Dendritic cell treated with granulocyte-macrophage colony-stimulating factor and Interleukin-4, amounts not matched to agents 40 ng/mL and 50 ng/mL, for 4 days (primary cell): Measurements from ENCODE around the gene LNX1.

Source experiments
- H3K27ac Mint-ChIP-seq: one replicate; pipeline ENCODE4 v1.8.0; 2022; ENCODE audit warnings: mild to moderate bottlenecking, mixed read lengths
- H3K27me3 Mint-ChIP-seq: one replicate; pipeline ENCODE4 v1.8.0; 2022; ENCODE audit warnings: mild to moderate bottlenecking, mixed read lengths
- H3K36me3 Mint-ChIP-seq: one replicate; pipeline ENCODE4 v1.8.0; 2022; ENCODE audit warnings: low read depth, mixed read lengths
- H3K4me1 Mint-ChIP-seq: one replicate; pipeline ENCODE4 v1.8.0; 2022; ENCODE audit warnings: low read depth, mixed read lengths
- H3K4me3 Mint-ChIP-seq: one replicate; pipeline ENCODE4 v1.8.0; 2022; ENCODE audit warnings: mild to moderate bottlenecking, moderate library complexity, mixed read lengths
- H3K9me3 Mint-ChIP-seq: one replicate; pipeline ENCODE4 v1.8.0; 2022; ENCODE audit warnings: mixed read lengths
- intact Hi-C: fragments of 100-400 bp; cut with micrococcal nuclease; formaldehyde crosslinking; loops from one replicate; pipeline ENCODE4 v1.15.0; 2022

LNX1 gene

DNA sequence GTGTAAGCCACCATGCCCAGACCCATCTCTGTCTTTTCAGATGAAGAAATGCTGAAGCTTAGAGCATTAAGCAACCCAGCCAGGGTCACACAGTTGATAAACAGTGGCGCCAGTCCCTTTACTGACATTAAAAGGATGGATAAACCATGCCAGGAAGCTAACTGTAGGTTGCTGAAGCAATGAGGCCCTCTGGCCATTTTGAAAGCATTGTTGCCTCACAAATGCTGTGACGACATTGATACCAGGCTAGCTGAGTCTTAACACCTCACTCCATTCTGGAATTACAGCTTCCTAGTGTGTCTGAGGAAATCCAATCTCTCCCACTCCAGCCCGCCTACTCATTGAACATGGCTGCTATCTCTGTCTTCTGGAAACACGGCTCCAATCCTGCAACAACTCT is 89.7 kb downstream of the LNX1 start:
- Mint-ChIP-seq H3K4me3 (no peak overlapping the region), H3K9me3 (no peaks in the 10 kb centered on the region), H3K27ac (no peak overlapping the region), H3K36me3 (no peaks in the 10 kb centered on the region), H3K4me1 (no peaks in the 10 kb centered on the region), H3K27me3 (no peaks in the 10 kb centered on the region)
- intact Hi-C loops = no loop called here

DNA sequence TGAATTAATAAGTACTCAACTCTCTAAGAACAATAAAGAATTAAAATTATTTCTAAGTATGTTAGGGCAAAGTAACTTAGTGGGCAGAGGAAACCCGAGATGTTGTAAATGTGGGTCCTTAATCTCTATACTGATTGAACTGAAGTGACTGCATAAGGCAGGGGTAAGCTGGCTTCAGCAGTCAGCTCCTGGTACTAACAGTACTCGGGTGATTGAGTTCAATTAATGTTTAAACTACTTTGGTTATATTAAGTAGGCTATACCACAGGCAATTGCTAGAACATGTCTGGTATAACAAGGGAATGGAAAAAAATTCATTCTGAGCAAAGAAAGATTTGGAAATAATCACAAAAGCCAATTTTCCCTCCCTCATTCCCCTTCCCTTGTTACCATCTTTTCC is 90.7 kb downstream of the LNX1 start:
- Mint-ChIP-seq H3K4me1 (no peaks in the 10 kb centered on the region), H3K4me3 (no peak overlapping the region), H3K27me3 (no peaks in the 10 kb centered on the region), H3K9me3 (no peaks in the 10 kb centered on the region), H3K27ac (no peak overlapping the region), H3K36me3 (no peaks in the 10 kb centered on the region)
- intact Hi-C loops = no loop called here

DNA sequence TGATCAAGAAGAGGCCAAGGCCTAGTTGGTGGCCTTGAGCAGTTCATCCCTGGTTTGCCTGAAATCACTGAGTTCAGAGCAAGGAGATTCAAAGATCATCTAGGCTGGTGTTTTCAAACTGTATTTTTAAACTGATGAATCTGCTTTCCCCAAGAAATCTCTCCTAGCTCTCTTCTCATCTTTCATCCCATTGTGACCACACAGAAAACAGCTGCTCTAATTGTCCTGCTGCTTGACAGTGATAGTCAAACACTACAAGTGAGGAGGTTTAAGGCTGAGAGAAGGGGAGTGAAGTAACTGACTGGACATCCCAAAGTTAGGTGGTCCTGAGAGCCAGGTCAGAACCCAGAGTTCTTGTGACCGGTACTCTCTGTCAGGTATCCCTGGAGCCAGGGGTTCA is 91.5 kb downstream of the LNX1 start:
- Mint-ChIP-seq H3K27me3 (no peaks in the 10 kb centered on the region), H3K4me1 (no peaks in the 10 kb centered on the region), H3K36me3 (no peaks in the 10 kb centered on the region), H3K4me3 (no peak overlapping the region), H3K9me3 (no peaks in the 10 kb centered on the region), H3K27ac (no peak overlapping the region)
- intact Hi-C loops = loop anchor here (10.0 kb wide), 1 partner anchor 735 kb away; no protein-coding TSS in a partner anchor

DNA sequence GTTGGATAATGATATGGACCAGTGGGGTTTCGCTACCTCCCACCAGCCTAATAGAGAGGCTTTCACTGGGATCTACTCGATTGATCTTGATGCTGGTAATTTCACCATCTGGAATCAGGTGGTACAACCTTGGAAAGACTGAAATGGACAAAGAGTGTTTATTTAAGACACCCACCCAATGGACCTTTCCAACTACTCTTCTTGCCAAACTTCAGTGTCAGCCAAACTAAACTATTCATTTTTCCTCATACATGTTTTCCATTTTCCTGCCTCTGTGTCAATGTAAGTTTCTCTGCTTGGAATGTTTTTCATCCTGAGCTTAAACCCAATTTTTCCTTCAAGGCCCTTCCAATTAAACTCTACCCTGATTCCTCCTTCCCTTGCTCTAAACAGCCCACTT is 92.6 kb downstream of the LNX1 start:
- Mint-ChIP-seq H3K4me1 (no peaks in the 10 kb centered on the region), H3K9me3 (no peaks in the 10 kb centered on the region), H3K27me3 (no peaks in the 10 kb centered on the region), H3K36me3 (no peaks in the 10 kb centered on the region), H3K4me3 (no peak overlapping the region), H3K27ac (no peak overlapping the region)
- intact Hi-C loops = loop anchor here (10.0 kb wide), 1 partner anchor 736 kb away; no protein-coding TSS in a partner anchor

DNA sequence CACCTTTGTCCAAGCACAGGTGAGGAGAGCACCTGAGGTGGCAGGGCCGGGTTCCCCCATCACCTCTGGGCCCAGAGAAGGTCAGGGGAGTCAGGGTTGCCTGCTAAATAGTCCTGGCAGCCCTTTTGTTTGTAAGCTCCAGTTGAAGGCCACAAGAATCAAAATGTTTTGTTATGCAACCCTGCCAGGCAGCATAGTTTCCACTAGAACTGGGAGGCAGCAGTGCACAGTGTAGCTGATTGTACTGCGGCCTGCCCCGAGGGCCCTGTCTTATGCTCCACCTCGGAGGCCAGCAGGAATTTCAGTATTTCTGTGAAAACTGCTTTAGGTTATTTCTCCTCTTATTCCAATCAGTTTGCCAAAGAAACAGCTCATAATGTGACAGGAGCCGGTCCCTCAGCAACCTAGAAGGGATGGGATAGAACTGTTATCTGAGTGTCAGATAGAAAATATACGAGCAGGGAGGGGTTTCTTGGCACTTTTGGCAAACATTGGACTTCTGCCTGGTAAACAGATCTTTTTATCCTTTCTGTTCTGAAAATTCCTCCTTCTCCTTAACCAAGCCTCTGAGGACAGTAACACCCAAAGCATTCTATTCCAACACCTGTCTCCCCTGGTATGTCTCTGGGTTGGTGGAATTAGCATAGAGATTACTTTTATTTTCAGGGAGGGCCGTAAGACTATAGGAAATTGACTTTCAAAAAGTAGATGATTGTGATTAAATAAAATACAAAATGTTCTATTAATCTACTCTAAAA is 93.6 kb downstream of the LNX1 start:
- intact Hi-C loops = loop anchor here (10.0 kb wide), 1 partner anchor 737 kb away; no protein-coding TSS in a partner anchor
- H3K27me3 Mint-ChIP-seq = no peaks in the 10 kb centered on the region
- H3K9me3 Mint-ChIP-seq = no peaks in the 10 kb centered on the region
- no peaks in the 10 kb centered on the region for H3K4me1 Mint-ChIP-seq
- no peak overlapping the region for H3K4me3 Mint-ChIP-seq
- H3K36me3 Mint-ChIP-seq = no peaks in the 10 kb centered on the region
- H3K27ac Mint-ChIP-seq = no peak overlapping the region

DNA sequence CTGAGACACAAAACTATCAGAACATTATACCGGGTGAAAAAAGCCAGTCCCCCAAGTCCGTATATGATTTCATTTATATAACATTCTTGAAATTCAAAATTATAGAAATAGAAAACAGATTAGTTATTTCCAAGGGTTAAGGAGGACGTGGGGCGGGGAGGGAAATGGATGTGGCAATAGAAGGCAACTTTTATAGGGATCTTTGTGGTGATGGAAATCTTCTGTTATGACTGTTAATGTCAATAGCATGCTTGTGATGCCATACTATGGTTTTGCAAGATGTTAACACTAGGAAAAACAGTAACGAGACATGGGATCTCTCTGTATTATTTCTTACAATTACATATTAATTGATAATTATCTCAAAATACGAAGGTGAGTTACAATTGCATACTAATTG is 96.4 kb downstream of the LNX1 start:
- intact Hi-C loops = loop anchor here (5.0 to 10.0 kb wide), 2 partner anchors 307 to 740 kb away; no protein-coding TSS in a partner anchor
- H3K4me1 Mint-ChIP-seq = no peaks in the 10 kb centered on the region
- H3K4me3 Mint-ChIP-seq = no peak overlapping the region
- H3K27ac Mint-ChIP-seq = no peak overlapping the region
- no peaks in the 10 kb centered on the region for H3K9me3 Mint-ChIP-seq
- no peaks in the 10 kb centered on the region for H3K36me3 Mint-ChIP-seq
- H3K27me3 Mint-ChIP-seq = no peaks in the 10 kb centered on the region

DNA sequence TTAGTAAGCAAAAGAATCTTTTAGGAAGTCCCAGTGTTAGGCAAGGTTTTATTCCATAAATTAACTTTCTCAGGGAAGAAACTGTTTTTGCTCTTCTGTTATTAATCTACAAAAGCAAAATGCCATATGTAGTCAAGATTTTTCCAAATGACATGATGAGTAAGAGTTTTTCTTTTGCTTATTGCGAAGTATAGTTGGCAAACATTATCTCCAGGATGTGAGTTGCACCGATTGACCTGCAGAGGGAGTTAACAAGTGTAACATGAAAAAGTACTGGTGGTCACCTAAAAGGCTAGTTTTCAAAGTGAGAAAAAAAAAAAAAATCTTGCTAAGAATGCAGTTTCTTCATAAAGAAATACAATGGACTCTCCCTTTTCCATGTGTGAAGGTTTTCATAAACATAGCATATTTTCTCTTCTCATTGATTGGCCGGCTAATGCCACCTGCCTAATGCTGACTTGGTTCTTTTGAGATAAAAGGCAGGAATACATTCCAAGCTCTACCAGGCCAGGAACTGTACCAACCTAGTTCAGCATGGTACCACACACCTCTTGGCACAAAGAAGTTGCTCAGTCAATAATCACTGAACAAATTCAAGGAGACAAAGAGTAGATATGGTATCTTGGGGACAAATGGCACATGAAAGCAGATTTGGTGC is 100.2 kb downstream of the LNX1 start:
- Mint-ChIP-seq H3K9me3 (no peaks in the 10 kb centered on the region), H3K4me1 (no peaks in the 10 kb centered on the region), H3K4me3 (no peak overlapping the region), H3K36me3 (no peaks in the 10 kb centered on the region), H3K27ac (no peak overlapping the region), H3K27me3 (peaks cover 4% of the 10 kb centered on the region)
- intact Hi-C loops = loop anchor here (5.0 to 10.0 kb wide), 2 partner anchors 311 to 744 kb away; no protein-coding TSS in a partner anchor

DNA sequence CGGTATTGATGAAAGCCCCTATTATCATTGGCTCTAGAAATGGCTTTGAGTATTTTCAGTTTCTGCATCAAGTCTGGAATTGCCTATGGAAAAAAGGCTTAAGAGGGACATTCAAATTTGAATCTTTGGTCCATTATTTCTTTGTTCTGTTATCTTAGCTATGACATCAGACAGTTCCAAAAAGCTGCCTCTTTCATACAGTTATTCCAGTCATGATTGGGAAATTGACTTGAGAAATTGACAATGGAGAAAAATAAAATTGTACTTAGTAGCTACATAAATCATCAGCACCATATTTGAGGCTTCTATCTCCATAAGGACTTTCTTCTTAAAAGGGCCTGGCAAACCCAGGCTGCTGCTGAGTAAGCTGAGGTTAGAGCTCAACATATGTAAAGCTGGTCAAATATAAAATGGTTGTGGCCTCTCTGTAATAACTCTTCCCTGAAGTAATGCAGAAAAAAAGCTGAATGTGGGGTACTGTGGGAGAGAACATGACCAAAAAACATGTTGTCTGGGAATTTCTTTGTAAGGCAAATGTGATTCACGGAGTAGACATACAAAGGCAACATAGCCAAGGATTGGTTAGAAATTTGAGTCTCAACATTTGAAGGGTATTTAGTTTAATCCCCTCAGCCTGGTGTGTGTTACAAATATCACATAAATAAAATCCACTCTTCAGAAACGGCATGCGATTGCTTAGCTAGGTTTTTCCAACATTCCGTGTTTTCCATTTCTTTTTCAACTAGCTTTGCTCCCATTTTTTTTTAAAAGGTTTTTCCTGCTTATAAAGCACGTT is 100.9 kb downstream of the LNX1 start:
- Mint-ChIP-seq H3K27me3 (peaks cover 5% of the 10 kb centered on the region), H3K4me3 (no peak overlapping the region), H3K27ac (no peak overlapping the region), H3K36me3 (no peaks in the 10 kb centered on the region), H3K4me1 (no peaks in the 10 kb centered on the region), H3K9me3 (no peaks in the 10 kb centered on the region)
- intact Hi-C loops = loop anchor here (5.0 to 10.0 kb wide), 2 partner anchors 312 to 744 kb away; no protein-coding TSS in a partner anchor

DNA sequence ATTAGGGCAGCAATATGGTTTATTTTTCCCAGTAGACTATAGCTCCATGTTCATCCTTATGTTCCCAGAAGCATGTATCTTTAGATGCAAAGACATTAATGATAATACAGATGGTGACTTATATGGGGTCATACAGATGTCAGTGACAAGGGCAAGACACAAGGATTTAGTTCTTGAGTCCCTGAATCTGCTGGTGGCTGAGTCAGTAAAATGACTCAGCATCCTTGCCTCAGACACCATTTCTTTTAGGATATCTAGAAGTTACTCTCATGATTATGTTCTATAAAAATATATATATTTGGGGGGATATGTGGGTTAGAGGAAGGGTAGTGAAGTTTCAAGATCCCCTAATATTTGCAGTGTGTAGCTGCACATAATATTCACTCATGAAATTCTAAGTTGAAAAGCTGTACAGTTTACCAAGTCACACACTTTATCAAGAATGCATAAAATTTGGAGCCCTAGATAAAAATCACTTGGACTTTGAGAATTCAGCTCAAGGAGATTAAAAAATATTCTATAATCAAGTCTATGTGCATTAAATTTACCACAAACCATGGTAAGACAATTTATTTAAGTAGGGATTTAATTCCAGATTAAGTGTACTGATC is 101.9 kb downstream of the LNX1 start:
- no peak overlapping the region for H3K27ac Mint-ChIP-seq
- no peaks in the 10 kb centered on the region for H3K9me3 Mint-ChIP-seq
- H3K27me3 Mint-ChIP-seq = peaks cover 6% of the 10 kb centered on the region
- no peaks in the 10 kb centered on the region for H3K4me1 Mint-ChIP-seq
- intact Hi-C loops = no loop called here
- no peaks in the 10 kb centered on the region for H3K36me3 Mint-ChIP-seq
- no peak overlapping the region for H3K4me3 Mint-ChIP-seq

DNA sequence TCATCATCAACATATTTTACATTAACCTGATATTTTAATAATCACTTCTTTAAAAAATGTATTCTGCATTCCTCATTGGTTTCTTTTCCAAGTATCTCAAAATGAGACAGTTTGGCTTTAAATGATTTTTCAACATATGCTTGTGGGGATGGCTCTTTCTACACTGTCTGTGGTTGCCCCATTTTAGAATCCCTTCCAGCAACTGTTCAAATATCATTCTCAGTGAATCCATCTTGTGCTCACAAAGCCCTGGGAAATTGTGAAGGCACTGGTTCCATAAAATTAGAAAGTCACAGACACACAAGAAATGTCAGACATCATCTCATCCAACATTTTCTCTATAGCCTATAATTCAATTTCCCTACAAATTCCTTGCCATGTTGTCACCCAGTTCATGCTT is 103.5 kb downstream of the LNX1 start:
- intact Hi-C loops = no loop called here
- no peaks in the 10 kb centered on the region for H3K4me1 Mint-ChIP-seq
- H3K27me3 Mint-ChIP-seq = peaks cover 6% of the 10 kb centered on the region
- no peaks in the 10 kb centered on the region for H3K36me3 Mint-ChIP-seq
- H3K27ac Mint-ChIP-seq = no peak overlapping the region
- H3K9me3 Mint-ChIP-seq = no peaks in the 10 kb centered on the region
- H3K4me3 Mint-ChIP-seq = no peak overlapping the region

DNA sequence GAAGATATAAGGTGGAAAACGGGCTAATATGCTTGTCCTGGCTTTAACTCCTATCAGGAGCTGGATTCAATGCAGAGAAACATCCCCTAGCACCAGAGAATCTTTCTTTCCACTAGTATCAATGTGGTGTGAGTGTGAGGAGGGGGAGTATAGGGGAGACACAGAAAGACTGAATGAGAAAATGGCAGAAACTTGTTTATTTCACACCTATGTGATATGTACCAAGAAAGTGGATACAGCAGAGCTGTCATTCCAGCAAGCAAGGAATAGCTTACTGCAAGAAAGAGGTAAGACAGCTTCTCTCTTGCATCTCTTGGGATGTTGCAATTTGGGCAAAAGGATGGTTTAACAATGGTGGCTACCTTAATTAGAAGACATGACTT is 105.6 kb downstream of the LNX1 start:
- peaks cover 6% of the 10 kb centered on the region for H3K27me3 Mint-ChIP-seq
- no peak overlapping the region for H3K4me3 Mint-ChIP-seq
- no peak overlapping the region for H3K27ac Mint-ChIP-seq
- intact Hi-C loops = no loop called here
- no peaks in the 10 kb centered on the region for H3K9me3 Mint-ChIP-seq
- H3K36me3 Mint-ChIP-seq = no peaks in the 10 kb centered on the region
- H3K4me1 Mint-ChIP-seq = no peaks in the 10 kb centered on the region

DNA sequence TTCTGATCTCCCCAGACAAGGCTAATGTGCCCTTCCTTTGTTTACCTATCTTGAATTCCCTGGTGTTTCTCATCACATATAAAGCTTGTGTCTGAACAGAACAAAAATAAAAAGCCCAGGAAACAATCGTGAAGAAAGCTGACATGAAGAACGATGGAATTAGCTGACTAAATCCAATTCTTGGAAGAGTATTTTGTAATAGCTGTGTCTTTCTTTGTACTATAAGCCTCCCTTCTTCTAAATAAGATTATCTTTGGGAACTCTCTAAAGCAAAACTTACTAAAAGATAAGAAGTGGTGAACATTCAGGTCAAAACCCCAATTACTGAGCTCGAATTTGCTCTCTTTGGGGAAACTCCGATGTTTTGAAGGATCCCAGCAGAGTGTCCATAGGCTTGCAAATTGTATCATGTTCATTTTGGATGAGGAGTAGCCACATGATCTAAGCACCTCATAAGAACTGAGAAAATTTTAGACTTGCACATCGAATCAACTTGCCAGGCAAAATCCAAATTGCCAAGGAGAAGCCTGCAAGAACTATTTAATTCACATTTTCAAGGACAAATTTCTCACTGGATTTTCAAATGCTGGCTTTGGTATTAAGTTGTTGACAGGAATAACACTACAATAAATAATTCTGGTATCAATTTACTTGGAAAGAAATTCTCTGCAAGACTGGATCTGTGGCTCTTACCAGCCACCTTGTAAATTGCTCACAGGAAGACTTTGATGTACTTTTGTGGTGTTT is 106.2 kb downstream of the LNX1 start:
- H3K36me3 Mint-ChIP-seq = no peaks in the 10 kb centered on the region
- peaks cover 6% of the 10 kb centered on the region for H3K27me3 Mint-ChIP-seq
- no peak overlapping the region for H3K27ac Mint-ChIP-seq
- H3K4me3 Mint-ChIP-seq = no peak overlapping the region
- H3K9me3 Mint-ChIP-seq = no peaks in the 10 kb centered on the region
- intact Hi-C loops = no loop called here
- H3K4me1 Mint-ChIP-seq = no peaks in the 10 kb centered on the region

DNA sequence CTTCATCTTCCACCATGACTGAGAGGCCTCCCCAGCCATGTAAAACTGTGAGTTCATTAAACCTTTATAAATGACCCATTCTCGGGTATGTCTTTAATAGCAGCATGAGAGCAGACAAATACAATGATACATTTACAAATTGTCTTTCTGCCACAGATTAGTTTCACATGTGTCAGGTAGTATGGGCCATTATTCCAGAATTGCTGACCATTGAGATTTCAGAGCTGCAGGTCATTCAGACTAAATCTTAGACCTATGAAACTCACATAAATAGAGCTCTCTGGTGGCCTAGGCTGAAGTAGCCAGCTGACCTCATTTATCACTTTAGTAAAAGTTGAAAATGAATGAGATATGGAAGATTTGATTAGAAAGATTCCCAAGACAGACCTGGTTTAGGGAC is 108.0 kb downstream of the LNX1 start:
- Mint-ChIP-seq H3K27me3 (peaks cover 6% of the 10 kb centered on the region), H3K9me3 (no peaks in the 10 kb centered on the region), H3K4me3 (no peak overlapping the region), H3K27ac (no peak overlapping the region), H3K4me1 (no peaks in the 10 kb centered on the region), H3K36me3 (no peaks in the 10 kb centered on the region)
- intact Hi-C loops = no loop called here
